NCI-H446 treated with DMSO at 0.1 percent for 48 hours (cell line): Measurements from ENCODE around the gene LUZP2.
"Not testable (repeated sequence)": the region's sequence is repeated elsewhere in the genome, so short reads cannot be mapped to it uniquely, and the experiment has no call there.

ENCODE experiments used
- DNase-seq: peaks from one replicate; lab custom pipeline; 2025; lab: John Stamatoyannopoulos, UW

LUZP2 gene

GRCh38 chr11:24900960-24901549 lies 404.2 kb downstream of the LUZP2 start:
- no peak for DNase-seq

GRCh38 chr11:24903555-24903954 lies 406.7 kb downstream of the LUZP2 start:
- DNase-seq, result no peak

GRCh38 chr11:24925091-24925490 lies 428.2 kb downstream of the LUZP2 start:
- no peak for DNase-seq

GRCh38 chr11:24932110-24933000 lies 435.5 kb downstream of the LUZP2 start:
- DNase-seq, result peak; percentile 61

GRCh38 chr11:24934733-24935439 lies 438.0 kb downstream of the LUZP2 start:
- DNase-seq, result no peak

- peak; percentile 14 for DNase-seq
These were observed 448.0 kb downstream of the LUZP2 start for GRCh38 chr11:24944891-24945290.

GRCh38 chr11:24949406-24949805 lies 452.6 kb downstream of the LUZP2 start:
- no peak for DNase-seq

- peak; percentile 55 for DNase-seq
These were observed 467.0 kb downstream of the LUZP2 start for GRCh38 chr11:24963852-24964251.

GRCh38 chr11:24965748-24966147 lies 468.9 kb downstream of the LUZP2 start:
- DNase-seq, result no peak

- not testable (repeated sequence) for DNase-seq
These were observed 497.1 kb downstream of the LUZP2 start for GRCh38 chr11:24993903-24994302.

GRCh38 chr11:24999929-25000328 lies 503.1 kb downstream of the LUZP2 start:
- not testable (repeated sequence) for DNase-seq

GRCh38 chr11:25037431-25037830 lies 540.6 kb downstream of the LUZP2 start:
- no peak for DNase-seq

- no peak for DNase-seq
These were observed 541.3 kb downstream of the LUZP2 start for GRCh38 chr11:25038131-25038530.

- no peak for DNase-seq
These were observed 542.3 kb downstream of the LUZP2 start for GRCh38 chr11:25039165-25039564.

- DNase-seq, result no peak
These were observed 551.8 kb downstream of the LUZP2 start for GRCh38 chr11:25048632-25049031.

GRCh38 chr11:25052844-25053243 lies 556.0 kb downstream of the LUZP2 start:
- no peak for DNase-seq

- DNase-seq, result no peak
These were observed 561.0 kb downstream of the LUZP2 start for GRCh38 chr11:25057861-25058260.

GRCh38 chr11:25065746-25066145 lies 568.9 kb downstream of the LUZP2 start:
- no peak for DNase-seq

GRCh38 chr11:25066706-25067105 lies 569.9 kb downstream of the LUZP2 start:
- no peak for DNase-seq

GRCh38 chr11:25068451-25068850 lies 571.6 kb downstream of the LUZP2 start:
- DNase-seq, result no peak

- no peak for DNase-seq
These were observed 597.4 kb downstream of the LUZP2 start for GRCh38 chr11:25094085-25094802.

- no peak for DNase-seq
These were observed 622.6 kb downstream of the LUZP2 start for GRCh38 chr11:25119416-25119815.
